IPS DF 19.7 (cell line): Measurements from ENCODE around the gene PLA2G2F.

Source experiments
- DNase-seq: peaks from one replicate; pipeline ENCODE4 v3.0.0-alpha.2; 2013; ENCODE audit warnings: low read depth, low spot score

Gene PLA2G2F

GRCh38 chr1:20189664-20190063 lies 50.5 kb downstream of the PLA2G2F start:
- no peak for DNase-seq

DNA sequence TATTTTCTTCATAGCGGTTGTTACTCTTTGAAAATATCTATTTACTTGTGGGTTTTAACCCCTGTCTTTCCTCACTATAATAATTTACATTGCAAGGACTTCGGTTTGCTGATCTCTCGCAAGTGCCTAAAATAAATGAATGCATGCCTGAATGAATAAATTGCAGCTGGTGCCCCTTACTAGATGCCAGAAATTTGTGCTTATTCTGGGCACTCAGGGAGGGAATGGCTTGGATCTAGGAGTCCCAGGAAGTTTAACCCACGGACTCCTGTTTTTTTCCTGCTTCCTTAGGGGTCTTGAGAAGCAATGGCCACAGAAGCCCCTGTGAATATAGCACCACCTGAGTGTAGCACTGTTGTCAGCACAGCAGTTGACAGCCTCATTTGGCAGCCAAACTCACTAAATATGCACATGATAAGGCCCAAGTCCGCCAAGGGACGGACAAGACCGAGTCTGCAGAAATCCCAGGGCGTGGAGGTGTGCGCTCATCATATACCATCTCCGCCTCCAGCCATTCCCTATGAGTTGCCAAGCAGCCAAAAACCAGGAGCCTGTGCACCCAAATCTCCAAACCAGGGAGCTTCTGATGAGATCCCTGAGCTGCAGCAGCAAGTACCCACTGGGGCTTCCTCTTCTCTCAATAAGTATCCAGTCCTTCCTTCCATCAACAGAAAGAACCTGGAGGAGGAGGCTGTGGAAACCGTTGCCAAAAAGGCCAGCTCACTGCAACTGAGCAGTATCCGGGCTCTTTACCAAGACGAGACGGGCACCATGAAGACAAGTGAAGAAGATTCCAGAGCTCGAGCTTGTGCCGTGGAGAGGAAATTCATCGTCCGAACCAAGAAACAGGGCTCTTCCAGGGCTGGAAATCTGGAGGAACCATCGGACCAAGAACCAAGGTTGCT lies 51.4 kb downstream of the PLA2G2F start:
- no peak for DNase-seq

DNA sequence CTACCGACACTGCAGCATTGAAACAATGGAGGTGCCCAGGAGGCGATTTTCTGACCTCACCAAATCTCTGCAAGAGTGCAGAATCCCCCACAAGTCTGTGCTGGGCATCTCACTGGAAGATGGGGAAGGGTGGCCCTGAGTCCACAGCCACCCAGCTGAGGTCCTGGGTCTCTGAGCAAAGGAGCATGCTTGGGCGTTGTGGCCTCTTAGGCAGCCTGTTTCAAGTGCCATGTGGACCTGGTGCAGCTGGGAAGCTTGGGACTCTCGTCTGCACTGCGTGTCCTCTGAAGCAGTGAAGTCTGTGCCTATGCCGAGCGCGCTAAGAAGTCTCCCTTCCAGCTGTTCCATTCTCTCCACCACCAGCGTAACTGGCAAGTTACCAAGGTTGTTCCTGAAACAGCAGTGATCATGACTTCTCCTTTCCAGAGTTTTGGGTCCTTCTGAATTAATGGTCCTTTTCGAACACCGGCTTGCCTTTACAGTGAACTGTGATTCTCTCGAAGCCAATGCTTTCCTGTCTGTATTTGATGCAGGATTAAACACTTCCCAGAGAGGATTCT lies 52.2 kb downstream of the PLA2G2F start:
- DNase-seq, result no peak

DNA sequence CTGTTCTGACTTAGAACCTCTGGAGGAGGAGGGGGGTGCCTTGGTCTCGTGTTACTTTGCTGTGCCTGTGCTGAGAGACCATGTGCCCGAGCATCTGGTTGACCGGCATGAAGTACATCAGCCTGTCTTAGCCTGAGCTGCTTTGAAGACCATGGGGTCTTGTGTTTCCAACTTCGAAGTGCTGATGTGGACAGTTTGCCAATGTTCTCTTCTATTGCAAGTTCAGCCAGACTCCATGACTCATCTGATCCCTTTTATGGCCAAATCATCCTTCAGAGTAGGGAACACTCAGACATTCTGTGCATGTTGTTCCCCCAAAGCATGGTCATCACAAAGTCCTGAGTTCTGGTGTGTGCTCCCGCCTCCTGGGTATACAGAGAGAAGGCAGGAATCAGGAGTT lies 53.2 kb downstream of the PLA2G2F start:
- no peak for DNase-seq

DNA sequence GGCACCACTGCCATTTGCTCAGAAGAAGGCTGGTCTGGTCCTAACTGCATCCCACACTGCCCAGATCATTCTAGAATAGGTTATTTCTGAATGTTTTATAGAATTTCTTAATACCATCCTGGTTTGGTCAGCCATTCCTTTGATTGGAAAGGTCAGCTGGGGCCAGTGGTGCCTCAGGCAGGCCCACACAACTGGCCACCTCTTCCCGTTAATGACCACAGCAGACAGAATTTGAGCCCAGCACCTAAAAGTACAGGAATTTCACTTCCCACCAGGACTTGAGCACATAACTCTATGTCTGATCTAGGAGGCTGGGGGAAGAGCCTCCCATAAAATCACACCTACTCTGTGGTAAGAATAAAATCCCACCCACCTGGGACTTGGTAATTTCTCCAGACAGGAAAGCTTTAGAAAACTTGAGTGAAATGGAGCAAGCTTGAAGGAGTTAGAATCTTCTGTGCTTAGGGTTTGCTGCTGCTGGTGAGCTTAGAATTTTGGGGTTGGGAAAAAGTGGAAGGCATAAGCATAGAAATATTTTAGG lies 53.8 kb downstream of the PLA2G2F start:
- no peak for DNase-seq

GRCh38 chr1:20194224-20194623 lies 55.1 kb downstream of the PLA2G2F start:
- DNase-seq, result no peak

- no peak for DNase-seq
Measured at GRCh38 chr1:20194757-20195461, 55.8 kb downstream of the PLA2G2F start.

- no peak for DNase-seq
Measured at GRCh38 chr1:20195462-20195780, 56.3 kb downstream of the PLA2G2F start.

GRCh38 chr1:20197329-20197791 lies 58.2 kb downstream of the PLA2G2F start:
- DNase-seq, result no peak

DNA sequence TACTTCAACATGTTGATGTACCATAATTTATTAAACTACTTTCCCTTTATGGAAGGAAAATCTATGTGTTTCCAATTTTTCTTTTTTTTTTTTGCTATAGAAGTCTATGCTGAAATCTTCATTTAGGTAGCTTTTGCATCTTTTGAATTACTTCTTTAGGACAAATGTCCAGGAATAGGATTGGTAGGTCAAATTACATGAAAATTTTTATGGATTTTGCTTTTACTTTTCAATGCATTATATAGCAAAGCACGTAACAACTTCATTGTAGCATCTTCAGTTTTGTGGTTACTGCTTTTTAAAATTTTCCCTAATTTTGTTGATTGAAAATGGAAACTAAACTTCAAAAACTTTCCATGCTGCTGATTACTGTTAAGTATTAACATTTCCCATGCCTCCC lies 59.2 kb downstream of the PLA2G2F start:
- DNase-seq, result no peak

GRCh38 chr1:20198918-20199317 lies 59.8 kb downstream of the PLA2G2F start:
- DNase-seq, result no peak

DNA sequence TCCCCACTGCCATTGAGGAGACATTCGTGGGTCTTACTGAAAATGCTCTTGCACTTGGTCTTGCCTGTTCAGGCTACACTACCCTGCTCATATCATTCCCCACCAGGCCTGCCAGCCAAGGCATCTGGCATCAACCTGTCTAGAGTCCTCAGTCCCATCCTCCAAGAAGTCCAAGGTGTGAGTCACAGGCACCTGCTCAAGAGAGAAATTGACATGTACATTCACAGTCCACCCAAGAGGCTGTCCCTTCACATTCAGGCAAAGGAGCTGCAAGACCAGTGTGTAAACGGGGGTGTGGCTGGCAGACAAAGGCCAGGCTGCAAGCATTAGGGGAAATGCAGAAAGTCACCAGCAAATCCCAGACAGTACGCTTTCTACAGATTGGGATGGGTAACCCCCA lies 60.3 kb downstream of the PLA2G2F start:
- DNase-seq, result no peak

DNA sequence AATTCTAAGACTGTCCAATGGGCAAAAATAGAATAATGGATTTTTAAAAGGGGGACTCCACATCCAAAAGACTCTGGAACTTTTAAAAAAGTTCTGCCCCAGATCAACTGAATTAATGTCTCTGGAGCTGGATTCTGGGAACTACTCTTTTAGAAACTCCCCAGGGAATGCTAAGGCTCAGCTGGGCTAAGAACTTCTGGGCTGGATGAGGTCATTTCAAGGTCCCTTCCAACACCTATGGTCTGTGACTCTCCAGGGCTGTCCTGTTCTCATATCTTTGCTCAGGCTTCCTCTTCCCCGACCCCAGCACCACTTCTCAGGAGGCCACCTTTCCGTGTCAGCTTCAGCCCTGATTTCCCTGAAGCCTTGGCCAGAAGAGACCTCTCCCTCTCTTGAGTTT lies 60.7 kb downstream of the PLA2G2F start:
- no peak for DNase-seq
